GM21381 (cell line): ENCODE data around the gene ACSL3.
"Not testable (repeated sequence)": the region's sequence is repeated elsewhere in the genome, so short reads cannot be mapped to it uniquely, and the experiment has no call there.

ENCODE experiments used
- ATAC-seq: cut with Tn5 transposase; IDR thresholded peaks from one replicate; pipeline ENCODE4 v1.9.1; 2021; ENCODE audit warnings: mild to moderate bottlenecking, moderate library complexity; ENCODE audit not compliant: unreplicated experiment

The ACSL3 gene

GRCh38 chr2:222860740-222861410 lies at the start of gene ACSL3:
Gene ACSL3, plus strand, starts transcription at chr2:222861036. Its CDS starts 47,737 bp downstream, at chr2:222908773.
- peak; percentile 99 for ATAC-seq

DNA sequence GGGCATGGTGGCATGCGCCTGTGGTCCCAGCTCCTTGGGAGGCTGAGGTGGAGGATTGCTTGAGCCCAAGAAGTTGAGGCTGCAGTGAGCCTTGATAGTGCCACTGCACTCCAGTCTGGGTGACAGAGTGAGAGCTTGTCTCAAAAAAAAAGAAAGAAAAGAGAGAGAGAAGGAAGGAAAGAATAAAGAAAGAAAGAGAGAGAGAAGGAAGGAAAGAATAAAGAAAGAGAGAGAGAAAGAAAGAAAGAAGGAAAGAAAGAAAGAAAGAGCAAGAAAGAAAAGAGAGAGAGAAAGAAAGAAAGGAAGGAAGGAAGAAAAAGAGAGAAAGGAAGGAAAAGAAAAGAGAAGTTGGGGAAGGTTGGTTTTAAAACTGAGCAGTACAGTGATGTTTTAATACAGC lies 49.0 kb upstream of the ACSL3 start:
- ATAC-seq = no peak

- ATAC-seq = peak; percentile 95
Observed at GRCh38 chr2:222813177-222813843, 47.5 kb upstream of the ACSL3 start.

DNA sequence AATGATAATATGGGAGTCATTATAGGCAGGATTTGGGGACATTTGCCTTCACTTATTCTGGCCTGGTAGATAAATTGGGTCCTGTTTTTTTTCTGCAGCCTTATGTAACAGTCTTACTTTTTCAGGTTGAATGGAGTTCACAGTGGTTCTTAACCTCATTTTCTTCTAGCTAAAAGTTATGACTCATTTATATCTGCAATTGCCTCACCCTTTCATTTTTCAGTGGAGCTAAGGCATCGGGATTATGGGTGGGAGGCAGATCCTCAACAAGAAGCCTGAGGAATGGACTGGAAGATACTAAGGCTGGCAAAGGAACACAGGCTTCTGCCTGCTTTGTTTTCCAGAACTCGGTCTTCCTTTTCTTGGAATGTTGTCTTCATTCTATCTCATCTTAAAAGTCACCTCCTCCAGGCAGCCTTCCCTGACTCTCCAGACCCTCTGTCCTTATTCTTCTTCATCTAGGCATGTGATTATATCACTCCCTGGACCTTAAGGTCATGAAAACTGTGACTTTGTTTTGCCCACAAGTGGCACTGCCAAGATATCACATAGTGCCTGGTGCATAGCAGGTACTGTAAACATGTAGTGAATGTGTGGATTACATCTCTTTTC lies 41.0 kb upstream of the ACSL3 start:
- no peak for ATAC-seq

GRCh38 chr2:222823183-222823930 lies 37.5 kb upstream of the ACSL3 start:
- ATAC-seq = no peak

DNA sequence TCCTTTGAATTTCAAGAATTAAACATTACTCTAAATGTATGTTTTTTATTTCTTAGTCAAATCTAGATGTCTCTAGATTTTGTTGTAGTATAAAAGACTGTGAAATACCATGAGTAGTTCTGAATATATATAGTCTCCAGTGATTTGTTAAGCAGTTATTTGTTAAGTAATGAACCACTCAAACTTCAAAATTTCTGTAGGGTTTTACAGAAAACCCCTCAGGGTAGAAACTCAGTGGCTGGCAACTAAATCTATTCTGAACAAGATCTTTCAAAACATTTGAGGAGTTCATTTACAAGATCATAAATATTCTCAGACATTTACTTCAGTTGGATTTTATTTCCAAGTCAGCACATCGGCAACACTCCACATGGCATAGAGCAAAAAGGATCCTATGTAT lies 35.8 kb upstream of the ACSL3 start:
- no peak for ATAC-seq

DNA sequence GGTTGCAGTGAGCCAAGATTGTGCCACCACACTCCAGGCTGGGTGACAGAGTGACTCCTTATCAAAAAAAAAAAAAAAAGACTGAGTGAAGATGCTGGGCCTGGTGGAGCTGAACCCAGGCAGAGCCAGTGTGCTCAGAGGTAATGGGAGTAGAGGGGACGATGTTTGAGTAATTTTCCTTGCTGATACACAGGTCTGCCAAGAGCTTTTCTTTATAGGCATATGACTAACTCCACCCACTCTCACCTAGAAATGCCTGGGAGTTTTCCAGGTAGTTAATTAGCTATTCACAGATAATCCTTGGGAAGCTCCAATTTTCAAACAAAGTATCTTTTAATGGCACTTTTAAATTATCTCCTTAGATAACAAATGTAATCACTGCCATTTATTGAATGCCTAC lies 33.4 kb upstream of the ACSL3 start:
- no peak for ATAC-seq

DNA sequence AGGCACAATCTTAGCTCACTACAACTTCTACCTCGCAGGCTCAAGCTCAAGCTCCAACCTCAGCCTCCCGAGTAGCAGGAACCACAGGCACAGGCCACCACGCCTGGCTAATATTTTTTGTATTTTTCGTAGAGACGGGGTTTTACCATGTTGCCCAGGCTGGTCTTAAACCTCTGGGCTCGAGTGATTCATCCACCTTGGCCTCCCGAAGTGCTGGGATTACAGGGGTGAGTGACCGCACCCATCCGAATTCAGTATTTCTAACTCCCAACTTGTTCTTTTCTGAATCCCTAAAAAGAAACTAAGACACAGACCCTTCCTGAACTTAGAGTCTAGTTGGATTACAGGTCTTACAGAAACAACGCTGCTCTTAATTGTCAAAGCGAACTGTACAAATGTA lies 32.3 kb upstream of the ACSL3 start:
- ATAC-seq = no peak

- no peak for ATAC-seq
Observed at GRCh38 chr2:222830164-222830563, 30.7 kb upstream of the ACSL3 start.

DNA sequence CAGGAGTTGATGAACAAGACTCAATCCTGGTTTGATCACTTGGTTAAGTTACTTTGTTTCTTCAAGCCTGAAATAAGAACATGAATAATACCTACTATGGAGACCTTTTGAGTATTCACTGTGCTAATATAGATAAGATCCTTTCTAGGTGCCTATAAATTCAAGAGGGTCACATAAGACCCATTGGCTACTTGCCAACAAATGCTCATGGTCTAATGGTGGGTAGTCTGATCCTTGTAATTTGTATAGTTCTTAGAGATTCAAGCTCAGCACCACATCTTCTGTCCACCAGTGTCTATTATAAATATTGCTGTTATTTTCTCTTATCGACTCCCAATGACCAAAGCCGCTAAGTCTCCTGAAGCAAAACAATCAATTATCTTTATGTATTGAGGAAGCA lies 27.4 kb upstream of the ACSL3 start:
- no peak for ATAC-seq

- ATAC-seq = no peak
Observed at GRCh38 chr2:222835143-222835822, 25.6 kb upstream of the ACSL3 start.

DNA sequence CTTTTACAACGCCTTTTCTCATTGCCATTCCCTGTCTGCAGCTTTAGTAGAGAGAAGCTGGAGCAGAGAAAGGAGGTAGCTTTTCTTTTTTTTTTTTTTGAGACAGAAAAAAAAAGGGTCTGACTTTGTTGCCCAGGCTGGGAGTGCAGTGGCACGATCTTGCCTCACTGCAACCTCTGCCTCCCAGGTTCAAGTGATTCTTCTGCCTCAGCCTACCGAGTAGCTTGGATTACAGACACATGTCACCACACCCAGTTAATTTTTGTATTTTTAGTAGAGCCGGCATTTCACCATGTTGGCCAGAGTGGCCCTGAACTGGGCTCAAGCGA lies 25.0 kb upstream of the ACSL3 start:
- no peak for ATAC-seq

- no peak for ATAC-seq
Observed at GRCh38 chr2:222837643-222838056, 23.2 kb upstream of the ACSL3 start.

DNA sequence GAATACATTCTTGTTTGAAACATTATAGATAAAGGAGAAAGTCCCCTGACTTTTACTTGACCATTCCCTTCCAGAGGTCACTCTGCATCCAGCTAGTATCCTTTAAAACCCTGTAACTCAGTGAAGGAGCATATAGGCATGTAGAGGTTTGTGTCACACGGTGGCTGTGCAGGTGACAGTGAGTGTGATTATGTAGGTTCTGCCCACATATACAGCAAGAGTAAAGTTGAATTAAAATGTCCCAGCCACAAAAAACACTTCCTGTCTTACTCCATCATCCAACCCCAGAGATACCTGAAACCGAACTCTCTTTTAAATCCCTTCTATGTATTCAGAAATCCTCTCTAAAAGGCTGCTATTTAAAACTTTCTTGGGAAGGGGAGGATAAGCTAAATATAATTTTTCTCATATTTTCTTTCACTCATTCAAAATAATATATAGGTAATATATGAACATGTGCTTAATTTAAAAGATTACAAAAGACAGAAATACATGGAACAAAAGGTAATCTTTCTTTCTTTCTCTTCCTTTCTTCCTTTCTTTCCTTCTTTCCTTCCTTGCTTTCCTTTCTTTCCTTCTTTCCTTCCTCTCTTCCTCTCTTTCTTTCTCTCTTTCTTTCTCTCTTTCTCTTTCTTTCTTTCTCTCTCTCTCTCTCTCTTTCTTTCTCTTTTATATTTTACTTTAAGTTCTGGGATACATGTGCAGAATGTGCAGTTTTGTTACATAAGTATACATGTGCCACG lies 20.6 kb upstream of the ACSL3 start:
- ATAC-seq = no peak

- no peak for ATAC-seq
Observed at GRCh38 chr2:222842491-222843174, 18.2 kb upstream of the ACSL3 start.

- no peak for ATAC-seq
Observed at GRCh38 chr2:222844323-222844722, 16.5 kb upstream of the ACSL3 start.

DNA sequence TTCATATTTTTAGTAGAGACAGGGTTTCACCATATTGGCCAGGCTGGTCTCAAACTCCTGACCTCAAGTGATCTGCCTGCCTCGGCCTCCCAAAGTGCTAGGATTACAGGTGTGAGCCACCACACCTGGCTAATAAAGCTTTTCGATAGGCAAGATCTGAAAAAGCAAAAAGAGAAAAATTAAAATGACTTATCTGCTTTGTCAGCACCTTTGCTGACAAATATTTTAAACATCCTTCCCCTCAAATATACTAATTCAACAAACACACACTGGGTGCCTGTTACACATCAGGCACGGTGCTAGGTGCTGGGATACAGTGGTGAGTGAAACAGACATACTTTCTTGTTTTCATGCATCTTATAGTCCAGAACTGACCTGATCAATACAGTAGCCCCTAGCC lies 15.5 kb upstream of the ACSL3 start:
- ATAC-seq = not testable (repeated sequence)

- ATAC-seq = no peak
Observed at GRCh38 chr2:222846003-222846402, 14.8 kb upstream of the ACSL3 start.

DNA sequence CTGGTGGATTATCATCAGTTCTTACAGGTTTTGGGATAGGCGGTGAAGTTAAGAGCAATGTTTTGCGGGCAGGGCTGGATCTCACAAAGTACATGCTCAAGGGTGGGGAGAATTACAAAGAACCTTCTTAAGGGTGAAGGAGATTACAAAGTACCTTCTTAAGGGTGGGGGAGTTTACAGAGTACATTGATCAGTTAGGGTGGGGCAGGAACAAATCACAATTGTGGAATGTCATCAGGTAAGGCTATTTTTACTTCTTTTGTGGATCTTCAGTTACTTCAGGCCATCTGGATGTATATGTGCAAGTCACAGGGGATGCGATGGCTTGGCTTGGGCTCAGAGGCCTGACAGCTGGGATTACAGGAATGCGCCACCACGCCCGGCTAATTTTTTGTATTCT lies 12.8 kb upstream of the ACSL3 start:
- ATAC-seq = not testable (repeated sequence)

DNA sequence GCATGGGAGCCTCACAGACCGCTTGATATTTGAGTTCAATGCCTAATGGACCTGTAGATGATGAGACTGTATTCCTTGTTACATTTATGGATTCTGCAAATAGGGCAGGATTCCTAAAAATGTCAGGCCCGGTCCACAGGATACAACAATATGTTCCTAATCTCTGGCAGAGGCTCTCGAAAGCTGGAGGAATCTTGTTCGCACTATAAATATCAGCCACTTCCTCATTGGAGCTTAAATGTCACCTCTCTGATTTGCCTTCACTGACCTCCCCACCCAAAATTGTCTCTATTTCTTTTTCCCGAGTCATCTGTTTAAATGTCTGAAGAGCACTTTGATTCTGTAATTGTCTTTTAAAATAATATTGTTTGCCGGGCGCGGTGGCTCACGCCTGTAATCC lies 12.0 kb upstream of the ACSL3 start:
- no peak for ATAC-seq
